Esophagus squamous epithelium (tissue), 5 donors: ENCODE results near the gene MGAT5. TPM values are rescaled to one million over a fixed set of nuclear protein-coding genes. Genes with fewer than 3 reads are reported as not detected.

ENCODE experiments used
- DNase-seq: peaks from one replicate; lab custom pipeline; 2025; lab: John Stamatoyannopoulos, UW
- H3K27ac ChIP-seq, 4 donors: fragments of 200-600 bp; sonication (generic); one replicate each; pipeline ENCODE4 v1.5.1; 2016 to 2019; ENCODE audit warnings: mild to moderate bottlenecking in 1 of 4
- H3K27me3 ChIP-seq, 4 donors: fragments of 200-600 bp; sonication (generic); 1 replicate in 3 of 4; 2 replicates in 1 of 4; pipeline versions ENCODE4 v1.5.1 to v1.6.0; 2017 to 2021; ENCODE audit warnings: antibody characterized with exemption in 1 of 4
- H3K36me3 ChIP-seq, 3 donors: fragments of 200-600 bp; sonication (generic); one replicate each; pipeline ENCODE4 v1.5.1; 2016 to 2019
- H3K4me1 ChIP-seq, 3 donors: fragments of 200-600 bp; sonication (generic); one replicate each; pipeline ENCODE4 v1.5.1; 2017 to 2019
- H3K4me3 ChIP-seq, 4 donors: fragments of 200-600 bp; sonication (generic); 1 replicate in 3 of 4; 2 replicates in 1 of 4; pipeline ENCODE4 v1.5.1; 2016 to 2019; ENCODE audit warnings: mild to moderate bottlenecking in 2 of 4, moderate library complexity in 1 of 4
- H3K9me3 ChIP-seq, 3 donors: fragments of 200-600 bp; sonication (generic); one replicate each; pipeline ENCODE4 v1.5.1; 2016 to 2019
- POLR2A ChIP-seq, 4 donors: fragments of 450-650 bp; IDR thresholded peaks; one replicate each; pipeline ENCODE4 v1.6.1; 2017; ENCODE audit warnings: antibody characterized with exemption in 4 of 4, mild to moderate bottlenecking in 4 of 4, moderate library complexity in 3 of 4
- WGBS, 2 donors: methylation state at CpG; one replicate each; pipeline ENCODE4 v1.1.5; 2018; 5-methylcytosine and 5-hydroxymethylcytosine counted together
- intact Hi-C: fragments of 100-400 bp; cut with DNase I; formaldehyde crosslinking; loops from one replicate; pipeline ENCODE4 v1.15.0; 2022
- total RNA-seq, 4 donors: library from RNA; depleted of rRNA; stranded (reverse); fragments of >200 nt; gene quantifications; one replicate each; pipeline ENCODE4 v1.1.0, GENCODE V29; 2016
- TF ChIP-seq, protein P1 (sequence below), 6 experiments: fragments of 450-650 bp in 4 of 6; fragments of 200-600 bp in 2 of 6; sonication (generic) in 2 of 6; IDR thresholded peaks; one replicate each; pipeline ENCODE4 v1.5.1; 2016 to 2019; ENCODE audit warnings: antibody characterized with exemption in 6 of 6, mild to moderate bottlenecking in 4 of 6, moderate library complexity in 4 of 6
- donor health status: DM: yes; HTN: yes; CAD: no.

Gene MGAT5
- total RNA-seq, 4 donors from 2014 or later, result 14.2 to 29.2 (median 24.6) TPM

DNA sequence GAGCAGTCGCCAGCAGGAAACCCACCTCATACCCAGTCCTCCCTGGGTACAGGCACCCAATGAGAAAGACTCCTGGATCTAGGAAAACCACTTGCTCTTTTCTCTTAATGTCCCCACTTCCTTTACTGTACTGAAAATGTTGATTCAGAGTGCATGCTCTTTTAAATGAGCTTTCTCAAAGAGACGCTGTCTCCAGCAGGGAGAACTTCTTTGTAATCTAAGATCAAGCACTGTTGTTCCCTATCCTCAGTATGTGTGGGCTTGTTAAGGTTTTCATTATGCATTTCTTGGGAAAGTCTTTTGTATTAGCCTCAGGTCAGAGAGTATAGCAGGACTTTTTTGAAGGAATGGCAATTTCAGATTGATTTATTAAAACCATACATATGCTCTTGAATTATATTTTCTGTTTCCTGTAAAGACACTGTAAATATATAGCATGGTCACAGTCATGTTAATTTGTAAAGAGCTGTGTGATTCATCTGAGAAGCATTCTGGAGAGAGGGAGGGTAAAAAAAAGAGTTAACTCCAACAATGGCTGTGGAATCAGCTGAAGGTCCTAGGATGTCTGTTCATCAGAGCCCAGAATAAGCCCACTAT lies 178.1 kb downstream of the MGAT5 start:
- no peak overlapping the region for H3K4me3 ChIP-seq
- DNase-seq, result no peak
- no peaks in the 10 kb centered on the region for H3K4me1 ChIP-seq
- peaks cover 0 to 97% (median 3%) of the 10 kb centered on the region in 3 donors for H3K36me3 ChIP-seq
- WGBS, 2 donors, result 78 to 95% methylated on average over 2 of the region's 2 CpGs
- H3K27me3 ChIP-seq, result no peaks in the 10 kb centered on the region
- H3K9me3 ChIP-seq, result no peaks in the 10 kb centered on the region
- intact Hi-C loops, result no loop called here
- no peak for TF ChIP-seq POLR2A (IDR thresholded peaks at IDR 0.05)
- TF ChIP-seq, protein P1, sequence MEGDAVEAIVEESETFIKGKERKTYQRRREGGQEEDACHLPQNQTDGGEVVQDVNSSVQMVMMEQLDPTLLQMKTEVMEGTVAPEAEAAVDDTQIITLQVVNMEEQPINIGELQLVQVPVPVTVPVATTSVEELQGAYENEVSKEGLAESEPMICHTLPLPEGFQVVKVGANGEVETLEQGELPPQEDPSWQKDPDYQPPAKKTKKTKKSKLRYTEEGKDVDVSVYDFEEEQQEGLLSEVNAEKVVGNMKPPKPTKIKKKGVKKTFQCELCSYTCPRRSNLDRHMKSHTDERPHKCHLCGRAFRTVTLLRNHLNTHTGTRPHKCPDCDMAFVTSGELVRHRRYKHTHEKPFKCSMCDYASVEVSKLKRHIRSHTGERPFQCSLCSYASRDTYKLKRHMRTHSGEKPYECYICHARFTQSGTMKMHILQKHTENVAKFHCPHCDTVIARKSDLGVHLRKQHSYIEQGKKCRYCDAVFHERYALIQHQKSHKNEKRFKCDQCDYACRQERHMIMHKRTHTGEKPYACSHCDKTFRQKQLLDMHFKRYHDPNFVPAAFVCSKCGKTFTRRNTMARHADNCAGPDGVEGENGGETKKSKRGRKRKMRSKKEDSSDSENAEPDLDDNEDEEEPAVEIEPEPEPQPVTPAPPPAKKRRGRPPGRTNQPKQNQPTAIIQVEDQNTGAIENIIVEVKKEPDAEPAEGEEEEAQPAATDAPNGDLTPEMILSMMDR (IDR thresholded peaks at IDR 0.05), result no peak
- H3K27ac ChIP-seq, result no peak overlapping the region

DNA sequence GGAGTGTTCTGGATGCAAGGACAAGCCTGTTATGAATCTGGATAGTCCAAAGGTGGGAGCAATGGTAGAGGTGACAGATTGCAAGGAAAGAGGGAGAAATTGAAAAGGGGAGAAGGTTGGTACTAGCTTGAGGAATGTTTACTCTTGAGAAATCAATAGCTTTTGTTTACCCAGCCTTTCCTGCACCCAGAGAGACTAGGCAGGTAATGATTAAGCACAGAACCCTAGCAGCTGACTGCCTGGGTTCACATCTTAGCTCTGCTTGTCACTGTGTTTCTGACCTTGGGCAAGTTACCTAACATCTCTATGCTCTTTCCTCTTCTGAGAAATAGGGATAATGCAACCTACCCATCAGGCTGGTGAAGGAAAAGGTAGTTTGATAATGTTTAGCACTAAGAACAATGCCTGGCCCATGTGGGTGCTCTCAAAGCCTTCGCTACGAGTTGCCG lies 178.6 kb downstream of the MGAT5 start:
- intact Hi-C loops, result no loop called here
- Histone ChIP-seq H3K4me1 (no peaks in the 10 kb centered on the region), H3K27me3 (no peaks in the 10 kb centered on the region), H3K36me3 (peaks cover 0 to 97% (median 3%) of the 10 kb centered on the region in 3 donors), H3K4me3 (no peak overlapping the region), H3K9me3 (no peaks in the 10 kb centered on the region), H3K27ac (no peak overlapping the region)
- WGBS, 2 donors, result 92 to 96% methylated on average over 3 of the region's 3 CpGs
- DNase-seq, result no peak
- TF ChIP-seq POLR2A (IDR thresholded peaks at IDR 0.05), result no peak
- TF ChIP-seq, protein P1 (IDR thresholded peaks at IDR 0.05), result no peak

DNA sequence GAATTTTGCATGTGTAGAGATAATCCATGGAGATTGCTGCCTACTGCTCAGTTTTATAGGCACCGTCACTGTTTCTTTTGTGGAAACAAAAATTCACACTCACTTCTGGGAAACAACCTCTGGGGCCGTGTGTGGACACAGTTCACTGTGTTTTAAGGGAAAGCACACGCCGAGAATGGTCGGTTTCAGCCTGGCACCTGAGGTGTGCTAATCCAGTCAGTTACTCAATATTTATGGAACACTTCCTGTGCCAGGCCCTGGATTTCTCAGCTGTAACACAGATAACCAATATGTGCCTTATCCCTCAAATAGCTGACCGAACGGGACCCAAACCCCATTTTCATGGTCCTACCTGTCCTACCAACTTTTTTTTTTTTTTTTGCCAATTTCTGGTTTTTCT lies 179.6 kb downstream of the MGAT5 start:
- H3K4me3 ChIP-seq, result no peak overlapping the region
- H3K36me3 ChIP-seq, result peaks cover 0 to 91% (median 3%) of the 10 kb centered on the region in 3 donors
- DNase-seq, result no peak
- 79 to 90% methylated on average over 7 of the region's 7 CpGs for WGBS, 2 donors
- intact Hi-C loops, result no loop called here
- H3K9me3 ChIP-seq, result no peaks in the 10 kb centered on the region
- TF ChIP-seq, protein P1 (IDR thresholded peaks at IDR 0.05), result no peak
- TF ChIP-seq POLR2A (IDR thresholded peaks at IDR 0.05), result no peak
- no peaks in the 10 kb centered on the region for H3K4me1 ChIP-seq
- no peak overlapping the region for H3K27ac ChIP-seq
- H3K27me3 ChIP-seq, result no peaks in the 10 kb centered on the region

DNA sequence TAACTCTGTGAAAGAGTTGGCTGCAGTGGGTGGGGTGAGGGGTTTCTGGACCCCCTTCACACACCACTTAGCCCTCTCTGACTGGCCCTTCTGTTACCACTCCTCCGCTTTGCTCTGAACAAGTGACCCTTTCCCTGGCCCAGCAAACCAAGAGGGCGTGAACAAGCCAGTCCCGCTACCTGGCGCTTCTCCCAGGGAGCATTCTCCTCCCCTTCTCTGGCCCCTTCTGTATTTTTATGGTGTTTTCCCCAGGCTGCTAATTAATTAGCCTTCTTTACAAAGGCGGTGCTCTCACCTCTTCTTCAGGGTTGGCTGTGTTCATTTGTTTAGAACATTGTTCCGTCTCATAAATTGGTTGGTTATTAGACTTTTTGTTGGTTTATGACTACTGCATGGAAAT lies 180.1 kb downstream of the MGAT5 start:
- H3K36me3 ChIP-seq, result peaks cover 0 to 88% (median 3%) of the 10 kb centered on the region in 3 donors
- intact Hi-C loops, result no loop called here
- H3K4me1 ChIP-seq, result no peaks in the 10 kb centered on the region
- H3K27ac ChIP-seq, result no peak overlapping the region
- no peaks in the 10 kb centered on the region for H3K9me3 ChIP-seq
- TF ChIP-seq, protein P1 (IDR thresholded peaks at IDR 0.05), result no peak
- no peak for TF ChIP-seq POLR2A (IDR thresholded peaks at IDR 0.05)
- no peaks in the 10 kb centered on the region for H3K27me3 ChIP-seq
- no peak overlapping the region for H3K4me3 ChIP-seq
- DNase-seq, result no peak
- WGBS, 2 donors, result 97% methylated on average over 6 of the region's 6 CpGs

DNA sequence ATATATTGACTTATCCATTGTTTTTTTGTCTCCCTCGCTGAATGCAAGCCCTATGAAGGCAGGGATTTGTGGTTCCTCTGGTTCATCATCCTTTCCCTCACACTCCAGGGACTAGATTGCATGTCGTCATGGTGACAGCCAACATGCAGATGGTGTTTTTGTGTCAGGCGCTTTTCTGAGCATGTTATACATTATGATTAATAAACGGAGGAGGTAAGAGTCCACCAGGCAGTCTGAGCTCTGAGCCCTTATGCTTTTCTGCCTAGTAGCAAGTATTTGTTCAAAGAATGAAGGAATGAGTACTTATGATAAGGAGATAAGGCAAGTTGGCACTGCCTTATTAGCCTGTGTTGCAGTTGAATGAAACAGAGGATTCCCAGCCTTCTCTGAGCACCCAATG lies 181.6 kb downstream of the MGAT5 start:
- TF ChIP-seq POLR2A (IDR thresholded peaks at IDR 0.05), result no peak
- TF ChIP-seq, protein P1 (IDR thresholded peaks at IDR 0.05), result no peak
- no peak overlapping the region for H3K27ac ChIP-seq
- WGBS, 2 donors, result 93% methylated on average over 4 of the region's 4 CpGs
- H3K9me3 ChIP-seq, result no peaks in the 10 kb centered on the region
- no peak overlapping the region for H3K4me3 ChIP-seq
- H3K4me1 ChIP-seq, result no peaks in the 10 kb centered on the region
- H3K27me3 ChIP-seq, result no peaks in the 10 kb centered on the region
- DNase-seq, result no peak
- intact Hi-C loops, result no loop called here
- H3K36me3 ChIP-seq, result peaks cover 0 to 88% (median 3%) of the 10 kb centered on the region in 3 donors
